Prostate gland (tissue), 2 donors: ENCODE results near the gene MET. TPM values are rescaled to one million over a fixed set of nuclear protein-coding genes. Genes with fewer than 3 reads are reported as not detected.

ENCODE experiments used
- DNase-seq: peaks from one replicate; pipeline ENCODE4 v3.0.0-alpha.2; 2019; ENCODE audit warnings: low spot score
- H3K27ac ChIP-seq, 2 donors: fragments of 200-600 bp; sonication (generic); 2 replicates each; pipeline ENCODE4 v1.5.1; 2017 to 2019
- H3K27me3 ChIP-seq: fragments of 200-600 bp; sonication (generic); replicated peaks from 2 replicates; pipeline ENCODE4 v1.5.1; 2019; ENCODE audit not compliant: insufficient read depth
- H3K36me3 ChIP-seq, 2 donors: fragments of 200-600 bp; sonication (generic); 1 replicate in 1 of 2; 2 replicates in 1 of 2; pipeline versions ENCODE4 v1.5.1 to v1.8.1; 2017 to 2019
- H3K4me1 ChIP-seq: fragments of 200-600 bp; sonication (generic); replicated peaks from 2 replicates; pipeline ENCODE4 v1.5.1; 2019
- H3K4me3 ChIP-seq, 2 donors: fragments of 200-600 bp; sonication (generic); 2 replicates each; pipeline ENCODE4 v1.5.1; 2017 to 2019
- H3K9me3 ChIP-seq: fragments of 200-600 bp; sonication (generic); 2 replicates; pipeline ENCODE4 v1.5.1; 2017
- CTCF ChIP-seq, 4 experiments: fragments of 200-600 bp in 2 of 4; fragments of 450-650 bp in 2 of 4; sonication (generic) in 2 of 4; IDR thresholded peaks; 1 replicate in 3 of 4; 2 replicates in 1 of 4; pipeline ENCODE4 v1.5.1; 2016 to 2019; ENCODE audit warnings: antibody characterized with exemption in 4 of 4, mild to moderate bottlenecking in 2 of 4, moderate library complexity in 2 of 4
- POLR2A ChIP-seq: fragments of 450-650 bp; IDR thresholded peaks from one replicate; pipeline ENCODE4 v1.6.1; 2016; ENCODE audit warnings: antibody characterized with exemption, mild to moderate bottlenecking
- POLR2AphosphoS5 ChIP-seq: sonication (generic); formaldehyde crosslinking; IDR thresholded peaks from one replicate; pipeline ENCODE4 v1.6.1; 2017; ENCODE audit warnings: antibody characterized with exemption
- WGBS: methylation state at CpG from one replicate; pipeline ENCODE4 v1.1.5; 2018; 5-methylcytosine and 5-hydroxymethylcytosine counted together
- intact Hi-C: fragments of 100-400 bp; cut with DNase I; formaldehyde crosslinking; loops from one replicate; pipeline ENCODE4 v1.14.2; 2022
- total RNA-seq, 2 donors: library from RNA; depleted of rRNA; stranded (reverse); fragments of >200 nt; gene quantifications; one replicate each; pipeline ENCODE4 v1.1.0, GENCODE V29; 2016

Gene MET
- total RNA-seq: 10 to 100 TPM; 14.2 to 17.0 TPM

DNA sequence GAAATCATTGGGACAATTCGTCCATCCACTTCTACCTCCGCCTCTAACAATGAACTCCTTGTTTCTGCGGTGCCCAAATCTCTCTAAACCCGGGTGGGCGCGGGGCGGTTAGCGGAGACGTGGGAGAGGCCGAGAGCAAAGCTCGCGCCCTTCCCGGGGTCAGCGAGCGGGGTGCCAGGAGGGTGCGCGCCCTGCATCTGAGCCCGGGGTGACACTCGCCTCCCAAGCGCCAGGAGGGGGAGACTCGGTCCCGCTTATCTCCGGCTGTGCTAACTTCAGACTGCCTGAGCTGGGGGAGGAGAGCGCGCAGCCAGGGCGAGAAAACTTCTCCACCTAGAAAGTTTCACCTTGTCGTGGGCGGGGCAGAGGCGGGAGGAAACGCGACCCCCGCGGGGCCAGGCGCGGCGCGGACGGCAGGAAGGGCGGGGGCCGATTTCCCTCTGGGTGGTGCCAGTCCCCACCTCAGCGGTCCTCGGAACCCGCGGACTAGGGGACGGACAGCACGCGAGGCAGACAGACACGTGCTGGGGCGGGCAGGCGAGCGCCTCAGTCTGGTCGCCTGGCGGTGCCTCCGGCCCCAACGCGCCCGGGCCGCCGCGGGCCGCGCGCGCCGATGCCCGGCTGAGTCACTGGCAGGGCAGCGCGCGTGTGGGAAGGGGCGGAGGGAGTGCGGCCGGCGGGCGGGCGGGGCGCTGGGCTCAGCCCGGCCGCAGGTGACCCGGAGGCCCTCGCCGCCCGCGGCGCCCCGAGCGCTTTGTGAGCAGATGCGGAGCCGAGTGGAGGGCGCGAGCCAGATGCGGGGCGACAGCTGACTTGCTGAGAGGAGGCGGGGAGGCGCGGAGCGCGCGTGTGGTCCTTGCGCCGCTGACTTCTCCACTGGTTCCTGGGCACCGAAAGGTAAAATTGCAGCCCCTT, at the start of gene MET:
Gene MET, plus strand, starts transcription at position 516 of the 915 bp plus-strand sequence. CDS start 26,889 bp downstream, outside the sequence.
- H3K9me3 ChIP-seq: no peaks in the 10 kb centered on the region
- no peaks in the 10 kb centered on the region for H3K27me3 ChIP-seq
- peak; percentile 82 for DNase-seq
- H3K36me3 ChIP-seq: no peaks in the 10 kb centered on the region
- H3K4me3 ChIP-seq: peak within 1 kb of the TSS; percentile 46 to 50
- intact Hi-C loops: loop anchor here (2.0 to 5.0 kb wide), 2 partner anchors 79 to 135 kb away; no protein-coding TSS in a partner anchor
- 1% methylated on average over 53 of the region's 101 CpGs for WGBS
- TF ChIP-seq POLR2A (peak; percentile 68), POLR2AphosphoS5 (peak; percentile 43), CTCF (IDR thresholded peaks at IDR 0.05) (peak; percentile 17 to 83 (median 58))
- H3K27ac ChIP-seq: peak within 1 kb of the TSS; percentile 68 to 73
- H3K4me1 ChIP-seq: no peaks in the 10 kb centered on the region

DNA sequence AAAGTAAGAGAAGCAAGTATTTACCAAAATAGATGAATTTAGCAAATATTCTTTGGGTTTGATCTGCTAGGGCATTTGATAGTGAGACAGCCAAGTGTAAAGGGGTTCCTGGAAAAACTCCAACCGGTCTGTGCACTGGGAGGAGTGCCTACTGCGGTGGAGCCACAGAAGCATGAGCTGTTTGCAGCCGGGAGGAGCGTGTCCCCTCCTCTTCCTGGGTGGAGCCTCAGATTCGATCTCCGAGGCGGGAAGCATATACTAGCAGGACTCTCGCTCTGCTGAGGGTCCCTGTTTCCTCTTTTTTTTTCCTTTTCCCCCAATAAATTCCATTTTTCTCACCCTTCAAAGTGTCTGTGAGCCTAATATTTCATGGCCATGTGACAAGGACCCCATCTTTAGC, 45.1 kb upstream of the MET start:
- WGBS: 92% methylated on average over 8 of the region's 8 CpGs
- no peaks in the 10 kb centered on the region for H3K4me1 ChIP-seq
- intact Hi-C loops: no loop called here
- no peak for DNase-seq
- no peaks in the 10 kb centered on the region for H3K36me3 ChIP-seq
- H3K4me3 ChIP-seq: no peak overlapping the region
- no peaks in the 10 kb centered on the region for H3K27me3 ChIP-seq
- TF ChIP-seq CTCF (IDR thresholded peaks at IDR 0.05) (no peak), POLR2A (no peak), POLR2AphosphoS5 (no peak)
- H3K9me3 ChIP-seq: no peaks in the 10 kb centered on the region
- no peak overlapping the region for H3K27ac ChIP-seq

DNA sequence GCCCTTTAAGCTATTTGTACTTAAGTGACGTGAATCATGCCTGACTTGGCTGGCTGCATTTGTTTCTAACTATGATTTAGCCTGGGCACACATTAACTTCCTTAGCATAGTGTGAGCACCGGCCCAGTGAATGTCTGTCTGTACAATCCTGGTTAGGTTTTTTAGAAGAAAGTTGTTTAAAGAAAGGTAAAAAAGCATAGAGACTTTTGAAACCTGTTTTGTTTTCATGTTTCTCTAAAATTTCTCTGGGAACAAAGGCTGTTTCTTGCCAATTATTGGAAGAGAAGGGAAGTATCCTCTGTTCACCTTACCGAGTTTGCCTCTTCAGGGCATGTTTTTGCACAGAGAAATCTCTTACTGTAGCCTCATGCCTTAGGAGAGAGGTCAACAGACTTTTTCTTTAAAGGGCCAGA, 42.9 kb upstream of the MET start:
- H3K27ac ChIP-seq: peak overlapping the region in 1 of 2 donors; percentile 21
- no peaks in the 10 kb centered on the region for H3K9me3 ChIP-seq
- no peaks in the 10 kb centered on the region for H3K4me1 ChIP-seq
- intact Hi-C loops: no loop called here
- no peaks in the 10 kb centered on the region for H3K36me3 ChIP-seq
- peak; percentile 24 for DNase-seq
- TF ChIP-seq POLR2AphosphoS5 (no peak), POLR2A (no peak), CTCF (IDR thresholded peaks at IDR 0.05) (no peak)
- WGBS: 15% methylated on average over 3 of the region's 3 CpGs
- H3K4me3 ChIP-seq: no peak overlapping the region
- H3K27me3 ChIP-seq: no peaks in the 10 kb centered on the region

DNA sequence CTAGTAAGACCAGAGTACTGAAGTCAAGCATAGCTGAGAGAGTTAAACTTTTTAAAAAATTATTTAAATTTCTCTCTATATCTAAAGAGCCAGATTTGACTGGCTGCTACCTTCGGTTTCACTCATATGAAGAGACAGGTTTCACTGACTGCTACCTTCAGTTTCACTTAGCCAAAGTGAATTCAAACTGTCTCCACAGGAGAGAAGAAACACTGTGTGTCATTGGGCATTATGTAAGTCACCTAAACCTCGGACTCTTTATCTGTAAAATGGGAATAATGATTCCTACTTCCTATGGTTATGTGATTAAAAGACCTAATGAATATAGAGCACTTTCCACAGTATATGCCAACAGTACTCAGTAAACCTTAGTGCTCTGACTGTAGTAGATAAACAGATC, 41.6 kb upstream of the MET start:
- H3K4me1 ChIP-seq: no peaks in the 10 kb centered on the region
- H3K27me3 ChIP-seq: no peaks in the 10 kb centered on the region
- WGBS: 88% methylated on average over 2 of the region's 2 CpGs
- no peak overlapping the region for H3K27ac ChIP-seq
- intact Hi-C loops: no loop called here
- no peak for DNase-seq
- no peaks in the 10 kb centered on the region for H3K36me3 ChIP-seq
- H3K4me3 ChIP-seq: no peak overlapping the region
- no peaks in the 10 kb centered on the region for H3K9me3 ChIP-seq
- TF ChIP-seq POLR2A (no peak), POLR2AphosphoS5 (no peak), CTCF (IDR thresholded peaks at IDR 0.05) (no peak)
